HepG2 (cell line): ENCODE data around the gene MEG3. TPM values are rescaled to one million over a fixed set of nuclear protein-coding genes. Genes with fewer than 3 reads are reported as not detected.

Experiments used
- ATAC-seq: fragments of 200-7000 bp; cut with Tn5 transposase; 3 replicates; pipeline ENCODE4 v1.9.1; 2020; ENCODE audit warnings: mild to moderate bottlenecking, moderate library complexity
- BruUV-seq: library from RNA; stranded (reverse); fragments of 400-500 nt; replicated peaks from 2 replicates; lab custom pipeline; 2021; lab: Mats Ljungman, UMichigan
- CTCF ChIA-PET: fragments of 300-600 bp; formaldehyde crosslinking; extraction: SDS; loops from one replicate; lab custom pipeline; 2021; ENCODE audit warnings: low total read pairs, inconsistent platforms, low intra/inter-chr PET ratio; lab: Yijun Ruan, JAX
- POLR2A ChIA-PET: fragments of 350-600 bp; sonication (Branson Sonifier 250); formaldehyde crosslinking; loops from one replicate; lab custom pipeline; 2020; ENCODE audit warnings: antibody characterized with exemption, inconsistent platforms; lab: Yijun Ruan, JAX
- DNase-seq: peaks from one replicate; pipeline ENCODE4 v3.0.0-alpha.2; 2015; ENCODE audit warnings: low spot score
- FAIRE-seq: peaks from 3 replicates; lab custom pipeline; 2011; peaks lifted over from hg19 to GRCh38; lab: Jason Lieb, UNC
- H2AFZ ChIP-seq: one replicate; pipeline ENCODE4 v1.6.1; 2011; ENCODE audit warnings: low read length, inconsistent platforms
- H3K27ac ChIP-seq: fragments of 300-600 bp; 3 replicates; pipeline ENCODE4 v1.8.0; 2011; ENCODE audit warnings: mixed run types, mild to moderate bottlenecking, mixed read lengths, low read length, inconsistent platforms; ENCODE audit not compliant: insufficient read depth; ENCODE audit errors: extremely low read length
- H3K27me3 ChIP-seq, 2 experiments: fragments of 200-600 bp in 1 of 2; 2 replicates in 1 of 2; 3 replicates in 1 of 2; pipeline versions ENCODE4 v1.6.0 to v1.8.0; 2011; ENCODE audit warnings: low read length in 2 of 2, mild to moderate bottlenecking in 2 of 2, moderate library complexity in 2 of 2, inconsistent platforms in 1 of 2; ENCODE audit not compliant: insufficient read depth in 2 of 2, control insufficient read depth in 1 of 2
- H3K36me3 ChIP-seq, 2 experiments: fragments of 200-600 bp in 1 of 2; replicated peaks in 1 of 2; 2 replicates in 1 of 2; 3 replicates in 1 of 2; pipeline versions ENCODE4 v1.5.1 to v1.8.0; 2011; ENCODE audit warnings: low read length in 2 of 2, inconsistent platforms in 1 of 2; ENCODE audit not compliant: insufficient read depth in 2 of 2, control insufficient read depth in 1 of 2
- H3K4me1 ChIP-seq: 2 replicates; pipeline ENCODE4 v1.5.1; 2012; ENCODE audit warnings: low read length, inconsistent platforms; ENCODE audit not compliant: insufficient read depth
- H3K4me2 ChIP-seq: 2 replicates; pipeline ENCODE4 v1.6.0; 2011; ENCODE audit warnings: low read depth, low read length, inconsistent platforms
- H3K4me3 ChIP-seq, 3 experiments: fragments of 200-600 bp in 1 of 3; sonication (generic), shearing (Covaris generic) in 1 of 3; replicated peaks in 1 of 3; 2 replicates each; pipeline ENCODE4 v1.5.1; 2011 to 2016; ENCODE audit warnings: low read length in 3 of 3, inconsistent platforms in 2 of 3, low read depth in 2 of 3, mild to moderate bottlenecking in 2 of 3, control low read depth in 1 of 3, mixed read lengths in 1 of 3; ENCODE audit not compliant: insufficient read depth in 1 of 3
- H3K79me2 ChIP-seq: one replicate; pipeline ENCODE4 v1.6.1; 2011; ENCODE audit warnings: low read length, inconsistent platforms; ENCODE audit not compliant: insufficient read depth
- H3K9ac ChIP-seq: 2 replicates; pipeline ENCODE4 v1.6.0; 2011; ENCODE audit warnings: mild to moderate bottlenecking, low read depth, low read length, inconsistent platforms; ENCODE audit not compliant: insufficient read depth
- H3K9me3 ChIP-seq: 2 replicates; pipeline ENCODE4 v1.5.1; 2012; ENCODE audit warnings: mild to moderate bottlenecking, low read length
- H4K20me1 ChIP-seq: 2 replicates; pipeline ENCODE4 v1.6.0; 2011; ENCODE audit warnings: inconsistent platforms, mild to moderate bottlenecking, low read length, moderate library complexity; ENCODE audit not compliant: insufficient read depth
- ARID2 ChIP-seq: sonication (generic); formaldehyde crosslinking; IDR thresholded peaks from 2 replicates; pipeline ENCODE4 v1.8.1; 2022; ENCODE audit warnings: mild to moderate bottlenecking, missing genetic modification reagents, borderline replicate concordance
- ATF3 ChIP-seq: sonication (generic); formaldehyde crosslinking; IDR thresholded peaks from 2 replicates; pipeline ENCODE4 v1.4.0; 2020; ENCODE audit warnings: missing genetic modification reagents
- GATAD1 ChIP-seq: IDR thresholded peaks from 2 replicates; pipeline ENCODE4 v1.6.1; 2016; ENCODE audit warnings: missing genetic modification reagents, missing compliant biosample characterization
- IRF1 ChIP-seq: sonication (generic); formaldehyde crosslinking; IDR thresholded peaks from 2 replicates; pipeline ENCODE4 v1.4.0; 2020; ENCODE audit warnings: low read depth, mild to moderate bottlenecking, missing genetic modification reagents
- MAFF ChIP-seq: IDR thresholded peaks from 2 replicates; pipeline ENCODE4 v1.6.1; 2011; ENCODE audit warnings: low read depth, low read length, improper control_type of control experiment
- MAFK ChIP-seq, 2 experiments: IDR thresholded peaks in 1 of 2; conservative IDR thresholded peaks in 1 of 2; 2 replicates each; pipeline ENCODE4 v1.6.1; 2011; ENCODE audit warnings: improper control_type of control experiment in 2 of 2, low read length in 2 of 2
- MBNL3 ChIP-seq: fragments of 250-450 bp; sonication (Bioruptor Pico); conservative IDR thresholded peaks from 2 replicates; pipeline ENCODE4 v1.8.0; 2022; ENCODE audit warnings: mild to moderate bottlenecking, inconsistent platforms
- SIN3B ChIP-seq: fragments of 150-350 bp; IDR thresholded peaks from 2 replicates; pipeline ENCODE4 v1.6.1; 2014; ENCODE audit warnings: low read length
- SKIL ChIP-seq: sonication (generic); formaldehyde crosslinking; IDR thresholded peaks from 2 replicates; pipeline ENCODE4 v1.8.0; 2022; ENCODE audit warnings: missing genetic modification reagents, mild to moderate bottlenecking, moderate library complexity, borderline replicate concordance
- SMAD9 ChIP-seq: sonication (generic); formaldehyde crosslinking; IDR thresholded peaks from 2 replicates; pipeline ENCODE4 v1.5.1; 2020; ENCODE audit warnings: mild to moderate bottlenecking, missing genetic modification reagents
- ZNF558 ChIP-seq: sonication (generic); formaldehyde crosslinking; IDR thresholded peaks from 2 replicates; pipeline ENCODE4 v1.9.0; 2022; ENCODE audit warnings: mild to moderate bottlenecking, missing genetic modification reagents, borderline replicate concordance
- ZNF761 ChIP-seq: sonication (generic); formaldehyde crosslinking; conservative IDR thresholded peaks from 2 replicates; pipeline ENCODE4 v1.4.0; 2020; ENCODE audit warnings: mild to moderate bottlenecking, missing genetic modification reagents
- WGBS: methylation state at CpG from one replicate; pipeline ENCODE4 v1.1.6; 2017; ENCODE audit warnings: low lambda C conversion rate; 5-methylcytosine and 5-hydroxymethylcytosine counted together
- in situ Hi-C: cut with HindIII; loops from 2 replicates; pipeline ENCODE4 v1.10.0; 2017; ENCODE audit warnings: low pct_unique_long_range_greater_than_20kb; ENCODE audit not compliant: extremely low pct_ligation_motif_present
- intact Hi-C: fragments of 100-400 bp; cut with micrococcal nuclease; formaldehyde crosslinking; loops from one replicate; pipeline ENCODE4 v1.10.0; 2022; ENCODE audit not compliant: unreplicated experiment
- polyA plus RNA-seq, 8 experiments: library from polyadenylated mRNA; depleted of rRNA in 3 of 8; stranded (reverse) in 7 of 8; unstranded in 1 of 8; fragments of >200 nt; fragmentation: Illumina TruSeq in 4 of 8; extraction: Trizol in 4 of 8; gene quantifications; 2 replicates each; pipeline versions ENCODE4 v1.2.1 to v1.2.3, GENCODE V29; 2011 to 2016; ENCODE audit warnings: low read depth in 4 of 8, missing spikeins in 1 of 8, mixed read lengths in 1 of 8; ENCODE audit not compliant: insufficient read depth in 1 of 8
- total RNA-seq, 5 experiments: library from RNA; depleted of rRNA; stranded (reverse); fragments of >200 nt; fragmentation: Illumina TruSeq; extraction: Trizol; gene quantifications; 2 replicates each; pipeline ENCODE4 v1.2.3, GENCODE V29; 2016; ENCODE audit warnings: low read depth in 1 of 5

The MEG3 gene
- total and polyA plus RNA-seq, 2 of the 13 experiments (the other 11 are each of a cell fraction or from before 2014, with no cell fraction given) = 0.17 TPM; not detected in 1

GRCh38 chr14:100796946-100797345 lies 29.0 kb upstream of the MEG3 start:
- no peak for ATAC-seq
- intact Hi-C loops (no loop called here), in situ Hi-C loops (no loop called here)
- CTCF ChIA-PET = no interaction called here
- over 99% methylated on average over 4 of the region's 4 CpGs for WGBS
- Histone ChIP-seq H3K27me3 (no peaks in the 10 kb centered on the region), H3K4me2 (no peak overlapping the region), H4K20me1 (no peaks in the 10 kb centered on the region), H2AFZ (no peak overlapping the region), H3K4me1 (peaks cover 6% of the 10 kb centered on the region; the same call in 1 of the 2 replicates), H3K9ac (no peak overlapping the region), H3K4me3 (no peak overlapping the region), H3K27ac (no peak overlapping the region), H3K36me3 (no peaks in the 10 kb centered on the region), H3K9me3 (no peaks in the 10 kb centered on the region), H3K79me2 (no peaks in the 10 kb centered on the region)
- no TSS peak for BruUV-seq
- no peak for TF ChIP-seq ATF3 (CRISPR knock-in tag)
- no peak for TF ChIP-seq SKIL (CRISPR knock-in tag)
- no peak for TF ChIP-seq MBNL3 (CRISPR knock-in tag)
- no peak for TF ChIP-seq ARID2
- TF ChIP-seq ZNF761 (CRISPR knock-in tag) = no peak
- TF ChIP-seq IRF1 (CRISPR knock-in tag) = no peak
- TF ChIP-seq ZNF558 (CRISPR knock-in tag) = no peak
- TF ChIP-seq SMAD9 (CRISPR knock-in tag) = no peak
- no peak for TF ChIP-seq SIN3B
- TF ChIP-seq MAFK (conservative IDR thresholded peaks at IDR 0.05 in 1 of 2, IDR thresholded peaks at IDR 0.05 in 1 of 2; ENCODE audit: low read length in 2 of 2) = peak; percentile 10 to 45; a peak in 1 of 4 replicates
- 0 out of 2 replicates have a peak, but pooled peaks have one; percentile 20 for TF ChIP-seq MAFF
- no peak for TF ChIP-seq GATAD1
- DNase-seq = no peak
- no peak for FAIRE-seq
- POLR2A ChIA-PET = no interaction called here
